Hindlimb muscle (tissue), 1 donor: ENCODE results near the gene HAL. TPM values are rescaled to one million over a fixed set of nuclear protein-coding genes. Genes with fewer than 3 reads are reported as not detected.

ENCODE experiments used
- polyA plus RNA-seq: library from polyadenylated mRNA; unstranded; fragments of 120-200 nt; gene quantifications from one replicate; pipeline ENCODE4 v1.2.1, GENCODE V29; 2013; ENCODE audit not compliant: insufficient read length

Gene HAL
- polyA plus RNA-seq, 1 donor, result 0.81 TPM

Other genes starting within 250 kb of the HAL start
- 40.7 TPM for gene NTN4, start 205.6 kb downstream of the HAL start, polyA plus RNA-seq
- 46.5 TPM for gene SNRPF, start 137.4 kb downstream of the HAL start, polyA plus RNA-seq
- gene CCDC38, start 53.7 kb downstream of the HAL start, polyA plus RNA-seq, result not detected
- 0.10 TPM for gene AMDHD1, start 53.0 kb downstream of the HAL start, polyA plus RNA-seq
- gene LTA4H, start 39.2 kb upstream of the HAL start, polyA plus RNA-seq, result 66.0 TPM
- gene ELK3, start 198.0 kb upstream of the HAL start, polyA plus RNA-seq, result 35.6 TPM